Endothelial cell of umbilical vein (primary cell): ENCODE data around the gene METTL16. TPM values are rescaled to one million over a fixed set of nuclear protein-coding genes. Genes with fewer than 3 reads are reported as not detected.

Source experiments
- BruUV-seq: library from RNA; stranded (reverse); fragments of 400-500 nt; replicated peaks from 2 replicates; lab custom pipeline; 2021; lab: Mats Ljungman, UMichigan
- CTCF ChIA-PET: fragments of 300-600, 350-600 bp; sonication (Branson Sonifier 250); formaldehyde crosslinking; loops from one replicate; lab custom pipeline; 2021; ENCODE audit warnings: antibody characterized with exemption, inconsistent platforms; lab: Charles Lee
- POLR2A ChIA-PET: fragments of 300-600, 350-600 bp; sonication (Branson Sonifier 250); formaldehyde crosslinking; loops from one replicate; lab custom pipeline; 2021; ENCODE audit warnings: antibody characterized with exemption, inconsistent platforms; lab: Charles Lee
- DNase-seq: peaks from one replicate; pipeline ENCODE4 v3.0.0-alpha.2; 2011; ENCODE audit warnings: low read depth, low spot score
- FAIRE-seq: peaks from 2 replicates; lab custom pipeline; 2011; peaks lifted over from hg19 to GRCh38; lab: Jason Lieb, UNC
- H2AFZ ChIP-seq: 2 replicates; pipeline ENCODE4 v1.6.0; 2012; ENCODE audit warnings: low read depth, low read length, control low read depth, inconsistent platforms
- H3K27ac ChIP-seq: 2 replicates; pipeline ENCODE4 v1.5.1; 2011; ENCODE audit warnings: low read depth, mild to moderate bottlenecking, control low read depth, low read length, moderate library complexity; ENCODE audit not compliant: insufficient read depth
- H3K27me3 ChIP-seq, 2 experiments: 2 replicates each; pipeline versions ENCODE4 v1.6.0 to v1.6.1; 2011; ENCODE audit warnings: low read length in 2 of 2, mixed read lengths in 1 of 2; ENCODE audit not compliant: control insufficient read depth in 2 of 2, insufficient read depth in 2 of 2
- H3K36me3 ChIP-seq, 2 experiments: 2 replicates in 1 of 2; 3 replicates in 1 of 2; pipeline ENCODE4 v1.5.1; 2011; ENCODE audit warnings: low read length in 2 of 2, mild to moderate bottlenecking in 1 of 2, moderate library complexity in 1 of 2; ENCODE audit not compliant: control insufficient read depth in 2 of 2, insufficient read depth in 2 of 2; ENCODE audit errors: extremely low read depth in 1 of 2
- H3K4me1 ChIP-seq: 3 replicates; pipeline ENCODE4 v1.5.1; 2011; ENCODE audit warnings: mild to moderate bottlenecking, low read length; ENCODE audit not compliant: control insufficient read depth, insufficient read depth; ENCODE audit errors: extremely low read depth
- H3K4me2 ChIP-seq: 2 replicates; pipeline ENCODE4 v1.6.1; 2011; ENCODE audit warnings: low read length, control low read depth, mixed read lengths; ENCODE audit not compliant: insufficient read depth
- H3K4me3 ChIP-seq, 3 experiments: fragments of 200-600 bp in 1 of 3; sonication (generic), shearing (Covaris generic) in 1 of 3; replicated peaks in 1 of 3; 2 replicates each; pipeline ENCODE4 v1.5.1; 2011 to 2016; ENCODE audit warnings: control low read depth in 3 of 3, low read length in 3 of 3, mild to moderate bottlenecking in 2 of 3, inconsistent platforms in 1 of 3, low read depth in 1 of 3, moderate library complexity in 1 of 3; ENCODE audit not compliant: insufficient read depth in 1 of 3
- H3K79me2 ChIP-seq: 2 replicates; pipeline ENCODE4 v1.6.0; 2012; ENCODE audit warnings: low read length, inconsistent platforms; ENCODE audit not compliant: control insufficient read depth, insufficient read depth
- H3K9ac ChIP-seq: replicated peaks from 2 replicates; pipeline ENCODE3; 2011; ENCODE audit warnings: low read length, control low read depth; ENCODE audit not compliant: insufficient read depth; ENCODE audit errors: extremely low read depth
- H3K9me1 ChIP-seq: replicated peaks from 3 replicates; pipeline ENCODE4 v1.6.0; 2011; ENCODE audit warnings: mild to moderate bottlenecking, low read length; ENCODE audit not compliant: control insufficient read depth, insufficient read depth; ENCODE audit errors: extremely low read depth
- H3K9me3 ChIP-seq: replicated peaks from 2 replicates; pipeline ENCODE4 v1.5.1; 2012; ENCODE audit warnings: low read length, inconsistent platforms; ENCODE audit not compliant: control insufficient read depth, insufficient read depth
- H4K20me1 ChIP-seq: replicated peaks from 2 replicates; pipeline ENCODE3; 2011; ENCODE audit warnings: mild to moderate bottlenecking, low read length; ENCODE audit not compliant: control insufficient read depth, insufficient read depth; ENCODE audit errors: extremely low read depth
- EZH2 ChIP-seq: IDR thresholded peaks from 2 replicates; pipeline ENCODE4 v1.6.1; 2012; ENCODE audit warnings: borderline replicate concordance, low read depth, mild to moderate bottlenecking, moderate library complexity, low read length, inconsistent platforms; ENCODE audit not compliant: severe bottlenecking
- FOS ChIP-seq: IDR thresholded peaks from 2 replicates; pipeline ENCODE4 v1.6.1; 2011; ENCODE audit warnings: mild to moderate bottlenecking, low read length, moderate library complexity, borderline replicate concordance; ENCODE audit not compliant: insufficient read depth
- GATA2 ChIP-seq: IDR thresholded peaks from 2 replicates; pipeline ENCODE4 v1.7.0; 2011; ENCODE audit warnings: low read depth, mild to moderate bottlenecking, moderate library complexity, mixed read lengths, low read length; ENCODE audit not compliant: insufficient read length, insufficient read depth
- JUN ChIP-seq: IDR thresholded peaks from 2 replicates; pipeline ENCODE4 v1.6.1; 2011; ENCODE audit warnings: borderline replicate concordance, low read depth; ENCODE audit not compliant: insufficient read length, insufficient read depth
- MYC ChIP-seq: IDR thresholded peaks from one replicate; pipeline ENCODE4 v1.6.1; 2011; ENCODE audit warnings: mild to moderate bottlenecking, low read depth, low read length
- POLR2A ChIP-seq: IDR thresholded peaks from 2 replicates; pipeline ENCODE4 v1.6.1; 2012; ENCODE audit warnings: low read depth, mild to moderate bottlenecking, control low read depth, low read length
- POLR2AphosphoS5 ChIP-seq: IDR thresholded peaks from 2 replicates; pipeline ENCODE4 v1.6.1; 2012; ENCODE audit warnings: low read depth, mild to moderate bottlenecking, control low read depth, low read length, moderate library complexity; ENCODE audit not compliant: insufficient read depth
- dilution Hi-C: fragments of 300-500 bp; cut with MboI; formaldehyde crosslinking; loops from one replicate; pipeline ENCODE4 v1.15.0; 2019; ENCODE audit warnings: low sequenced_read_pairs; ENCODE audit not compliant: extremely low pct_ligation_motif_present
- intact Hi-C: fragments of 100-400 bp; cut with micrococcal nuclease; formaldehyde crosslinking; loops from one replicate; pipeline ENCODE4 v1.10.0; 2022
- polyA plus RNA-seq, 4 experiments: library from polyadenylated mRNA; depleted of rRNA in 3 of 4; stranded (reverse) in 3 of 4; unstranded in 1 of 4; fragments of >200 nt; gene quantifications; 2 replicates each; pipeline versions ENCODE4 v1.2.1 to v1.2.3, GENCODE V29; 2011 to 2012; ENCODE audit warnings: missing spikeins in 1 of 4
- total RNA-seq: library from RNA; stranded (reverse); gene quantifications from 2 replicates; pipeline ENCODE4 v1.2.3, GENCODE V29; 2021
- TF ChIP-seq, protein P1 (sequence below), 2 donors: IDR thresholded peaks; 1 replicate in 1 of 2; 2 replicates in 1 of 2; pipeline ENCODE4 v1.5.1; 2011; ENCODE audit warnings: low read length in 2 of 2, mild to moderate bottlenecking in 2 of 2, moderate library complexity in 2 of 2, control low read depth in 1 of 2, inconsistent platforms in 1 of 2, low read depth in 1 of 2; ENCODE audit not compliant: insufficient read depth in 1 of 2; ENCODE audit errors: extremely low read depth in 1 of 2
- TF ChIP-seq, protein P2 (sequence below): IDR thresholded peaks from 2 replicates; pipeline ENCODE4 v1.6.1; 2011; ENCODE audit not compliant: insufficient read depth, insufficient read length

METTL16 gene
- total and polyA plus RNA-seq, 2 donors (not counting 3 experiments of a cell fraction or from before 2014, with no cell fraction given), result 11.0 to 24.7 TPM

DNA sequence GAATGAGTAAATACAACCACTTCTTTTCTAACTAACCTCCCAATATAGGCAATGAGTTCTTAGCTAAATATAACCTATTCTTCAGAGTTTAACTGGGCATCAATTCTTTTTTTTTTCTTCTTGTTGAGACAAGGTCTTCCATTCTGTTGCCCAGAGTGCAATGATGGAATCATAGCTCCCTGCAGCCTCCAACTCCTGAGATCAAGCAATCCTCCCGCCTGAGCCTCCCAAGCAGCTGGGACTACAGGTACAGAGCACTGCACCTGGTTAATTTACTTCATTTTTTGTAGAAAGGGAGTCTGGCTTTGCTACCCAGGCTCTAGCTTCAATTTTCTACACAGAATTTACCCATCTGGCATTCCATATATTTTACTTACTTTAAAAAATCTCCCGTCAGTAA is 1.1 kb downstream of the METTL16 start:
- H2AFZ ChIP-seq, result no peak overlapping the region
- H3K36me3 ChIP-seq, result no peaks in the 10 kb centered on the region
- ChIA-PET CTCF (interaction anchor here (0.6 to 1.9 kb wide), 5 partner anchors 10 to 165 kb away, joined by 3 to 7 read pairs (median 4); no protein-coding TSS in a partner anchor), POLR2A (interaction anchor here (0.6 kb wide), 2 partner anchors 42 to 1633 kb away, joined by 6 to 7 read pairs; partner anchors contain the start of genes CYB5D2 and ZZEF1)
- peak overlapping the region; percentile 97 for H3K9ac ChIP-seq
- peak overlapping the region; percentile 68 to 100 (median 99) for H3K4me3 ChIP-seq
- no peaks in the 10 kb centered on the region for H3K9me3 ChIP-seq
- H3K27me3 ChIP-seq, result no peaks in the 10 kb centered on the region
- no peaks in the 10 kb centered on the region for H4K20me1 ChIP-seq
- peak overlapping the region; percentile 98 for H3K4me2 ChIP-seq
- peaks cover 10% of the 10 kb centered on the region for H3K4me1 ChIP-seq
- FAIRE-seq (no peak), DNase-seq (no peak)
- H3K79me2 ChIP-seq, result peaks cover 37% of the 10 kb centered on the region
- intact Hi-C loops, result loop anchor here (2.0 to 10.0 kb wide), 2 partner anchors 20 to 164 kb away; no protein-coding TSS in a partner anchor
- dilution Hi-C loops, result no loop called here
- H3K9me1 ChIP-seq, result no peaks in the 10 kb centered on the region
- TF ChIP-seq FOS, result no peak
- TF ChIP-seq, protein P1, sequence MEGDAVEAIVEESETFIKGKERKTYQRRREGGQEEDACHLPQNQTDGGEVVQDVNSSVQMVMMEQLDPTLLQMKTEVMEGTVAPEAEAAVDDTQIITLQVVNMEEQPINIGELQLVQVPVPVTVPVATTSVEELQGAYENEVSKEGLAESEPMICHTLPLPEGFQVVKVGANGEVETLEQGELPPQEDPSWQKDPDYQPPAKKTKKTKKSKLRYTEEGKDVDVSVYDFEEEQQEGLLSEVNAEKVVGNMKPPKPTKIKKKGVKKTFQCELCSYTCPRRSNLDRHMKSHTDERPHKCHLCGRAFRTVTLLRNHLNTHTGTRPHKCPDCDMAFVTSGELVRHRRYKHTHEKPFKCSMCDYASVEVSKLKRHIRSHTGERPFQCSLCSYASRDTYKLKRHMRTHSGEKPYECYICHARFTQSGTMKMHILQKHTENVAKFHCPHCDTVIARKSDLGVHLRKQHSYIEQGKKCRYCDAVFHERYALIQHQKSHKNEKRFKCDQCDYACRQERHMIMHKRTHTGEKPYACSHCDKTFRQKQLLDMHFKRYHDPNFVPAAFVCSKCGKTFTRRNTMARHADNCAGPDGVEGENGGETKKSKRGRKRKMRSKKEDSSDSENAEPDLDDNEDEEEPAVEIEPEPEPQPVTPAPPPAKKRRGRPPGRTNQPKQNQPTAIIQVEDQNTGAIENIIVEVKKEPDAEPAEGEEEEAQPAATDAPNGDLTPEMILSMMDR (IDR thresholded peaks at IDR 0.05; ENCODE audit: extremely low read depth in 1 of 2, insufficient read depth in 1 of 2, low read depth in 1 of 2, low read length in 2 of 2), result no peak
- no peak for TF ChIP-seq POLR2AphosphoS5
- no peak for TF ChIP-seq EZH2
- TF ChIP-seq, protein P2, sequence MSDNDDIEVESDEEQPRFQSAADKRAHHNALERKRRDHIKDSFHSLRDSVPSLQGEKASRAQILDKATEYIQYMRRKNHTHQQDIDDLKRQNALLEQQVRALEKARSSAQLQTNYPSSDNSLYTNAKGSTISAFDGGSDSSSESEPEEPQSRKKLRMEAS, result no peak
- TF ChIP-seq MYC, result no peak
- TF ChIP-seq POLR2A, result no peak
- TF ChIP-seq JUN, result no peak
- no peak for TF ChIP-seq GATA2
- BruUV-seq, result no TSS peak
- peak overlapping the region; percentile 86 for H3K27ac ChIP-seq
